Progenitor cell of endocrine pancreas (in vitro differentiated cells): ENCODE data around the gene KEAP1. TPM values are rescaled to one million over a fixed set of nuclear protein-coding genes. Genes with fewer than 3 reads are reported as not detected.

Experiments
- DNase-seq: peaks from one replicate; pipeline ENCODE4 v3.0.0; 2021; ENCODE audit warnings: low spot score; ENCODE audit not compliant: unreplicated experiment
- H3K27ac Mint-ChIP-seq: 2 replicates; pipeline ENCODE4 v1.8.0; 2021; ENCODE audit warnings: mild to moderate bottlenecking, moderate library complexity, mixed read lengths
- H3K27me3 Mint-ChIP-seq: 2 replicates; pipeline ENCODE4 v1.8.0; 2021; ENCODE audit warnings: mixed read lengths
- H3K36me3 Mint-ChIP-seq: 2 replicates; pipeline ENCODE4 v1.8.0; 2022; ENCODE audit warnings: mixed read lengths; ENCODE audit not compliant: insufficient read depth
- H3K4me1 Mint-ChIP-seq: 2 replicates; pipeline ENCODE4 v1.8.0; 2021; ENCODE audit warnings: low read depth, mixed read lengths
- H3K4me3 Mint-ChIP-seq: 2 replicates; pipeline ENCODE4 v1.8.0; 2021; ENCODE audit warnings: low read depth, mild to moderate bottlenecking, moderate library complexity, mixed read lengths
- H3K9me3 Mint-ChIP-seq: 2 replicates; pipeline ENCODE4 v1.8.0; 2021; ENCODE audit warnings: low read depth, mixed read lengths
- total RNA-seq: library from RNA; stranded (reverse); gene quantifications from 2 replicates; pipeline ENCODE4 v1.2.1, GENCODE V29; 2021
- TF ChIP-seq, protein P1 (sequence below): fragments of 200-600 bp; sonication (generic); IDR thresholded peaks from one replicate; pipeline ENCODE4 v1.5.0; 2021; ENCODE audit warnings: antibody characterized with exemption, mild to moderate bottlenecking; ENCODE audit not compliant: unreplicated experiment

KEAP1 gene
- total RNA-seq, 1 donor from 2014 or later: 76.6 TPM

DNA sequence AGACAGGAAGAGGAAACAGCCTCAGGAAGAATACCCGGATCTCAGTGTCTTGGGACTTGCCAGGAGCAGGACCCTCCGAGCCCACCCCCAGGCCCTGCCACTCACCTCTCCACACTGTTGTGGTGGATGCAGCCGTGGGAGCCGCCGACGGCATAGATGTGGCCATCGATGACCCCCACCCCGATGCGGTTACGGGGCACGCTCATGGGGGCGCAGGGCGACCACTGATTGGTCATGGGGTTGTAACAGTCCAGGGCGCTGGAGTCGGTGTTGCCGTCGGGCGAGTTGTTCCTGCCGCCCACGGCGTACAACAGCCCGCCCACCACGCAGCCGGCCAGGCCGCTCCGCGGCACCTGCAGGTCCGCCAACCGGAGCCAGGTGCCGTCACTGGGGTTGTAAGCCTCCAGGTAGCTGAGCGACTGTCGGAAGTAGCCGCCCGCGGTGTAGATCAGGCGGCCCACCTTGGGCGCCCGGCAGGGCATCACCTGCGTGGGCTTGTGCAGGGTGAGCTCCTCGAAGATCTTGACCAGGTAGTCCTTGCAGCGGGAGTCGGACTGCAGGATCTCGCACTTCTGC is 11.6 kb downstream of the KEAP1 start:
- Mint-ChIP-seq H3K36me3 (peaks cover 19% of the 10 kb centered on the region), H3K4me3 (no peak overlapping the region), H3K27ac (no peak overlapping the region), H3K4me1 (no peaks in the 10 kb centered on the region), H3K27me3 (no peaks in the 10 kb centered on the region), H3K9me3 (no peaks in the 10 kb centered on the region)
- no peak for DNase-seq
- TF ChIP-seq, protein P1, sequence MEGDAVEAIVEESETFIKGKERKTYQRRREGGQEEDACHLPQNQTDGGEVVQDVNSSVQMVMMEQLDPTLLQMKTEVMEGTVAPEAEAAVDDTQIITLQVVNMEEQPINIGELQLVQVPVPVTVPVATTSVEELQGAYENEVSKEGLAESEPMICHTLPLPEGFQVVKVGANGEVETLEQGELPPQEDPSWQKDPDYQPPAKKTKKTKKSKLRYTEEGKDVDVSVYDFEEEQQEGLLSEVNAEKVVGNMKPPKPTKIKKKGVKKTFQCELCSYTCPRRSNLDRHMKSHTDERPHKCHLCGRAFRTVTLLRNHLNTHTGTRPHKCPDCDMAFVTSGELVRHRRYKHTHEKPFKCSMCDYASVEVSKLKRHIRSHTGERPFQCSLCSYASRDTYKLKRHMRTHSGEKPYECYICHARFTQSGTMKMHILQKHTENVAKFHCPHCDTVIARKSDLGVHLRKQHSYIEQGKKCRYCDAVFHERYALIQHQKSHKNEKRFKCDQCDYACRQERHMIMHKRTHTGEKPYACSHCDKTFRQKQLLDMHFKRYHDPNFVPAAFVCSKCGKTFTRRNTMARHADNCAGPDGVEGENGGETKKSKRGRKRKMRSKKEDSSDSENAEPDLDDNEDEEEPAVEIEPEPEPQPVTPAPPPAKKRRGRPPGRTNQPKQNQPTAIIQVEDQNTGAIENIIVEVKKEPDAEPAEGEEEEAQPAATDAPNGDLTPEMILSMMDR: no peak

DNA sequence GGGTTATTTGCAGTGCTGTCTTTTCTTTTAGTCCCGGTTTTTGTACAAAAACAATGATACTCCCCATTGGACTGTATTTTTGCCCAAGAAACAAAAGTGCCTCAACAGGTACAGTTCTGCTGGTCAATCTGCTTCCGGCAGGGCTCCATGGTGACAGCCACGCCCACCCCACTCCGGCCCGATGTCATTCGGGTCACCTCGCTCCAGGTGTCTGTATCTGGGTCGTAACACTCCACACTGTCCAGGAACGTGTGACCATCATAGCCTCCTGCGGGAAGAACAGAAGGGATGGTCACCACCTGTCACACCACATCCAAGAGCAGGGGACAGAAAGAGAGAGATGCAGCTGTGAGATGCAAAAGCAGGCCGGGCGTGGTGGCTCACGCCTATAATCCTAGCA is 16.6 kb downstream of the KEAP1 start:
- Mint-ChIP-seq H3K27ac (no peak overlapping the region), H3K9me3 (no peaks in the 10 kb centered on the region), H3K4me1 (no peaks in the 10 kb centered on the region), H3K36me3 (peaks cover 15% of the 10 kb centered on the region), H3K27me3 (no peaks in the 10 kb centered on the region), H3K4me3 (no peak overlapping the region)
- TF ChIP-seq, protein P1: no peak
- no peak for DNase-seq

DNA sequence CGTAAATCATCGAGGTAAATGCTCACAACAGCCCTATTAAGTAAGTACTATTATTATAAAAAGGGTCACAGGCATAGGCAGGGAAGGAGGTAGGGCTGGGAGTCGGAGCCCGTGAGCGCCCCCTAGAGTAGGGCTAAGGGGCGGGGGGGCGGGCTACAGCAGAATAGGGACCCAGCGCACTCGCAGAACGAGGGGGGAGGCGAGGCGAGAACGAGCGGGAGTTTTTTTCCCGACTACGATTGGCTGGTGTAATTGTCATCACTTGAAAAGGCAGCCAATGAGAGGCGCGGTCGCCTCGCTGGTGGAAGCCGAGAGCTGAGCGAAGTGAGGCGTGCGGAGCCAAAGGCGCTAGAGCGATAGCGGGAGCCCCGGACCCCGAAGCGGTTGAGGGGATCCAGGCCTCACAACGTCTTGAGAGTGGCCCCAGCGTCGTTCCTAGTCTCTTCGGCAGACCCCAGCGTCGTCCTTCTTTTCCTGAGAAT is 24.2 kb downstream of the KEAP1 start:
- H3K4me1 Mint-ChIP-seq: no peaks in the 10 kb centered on the region
- H3K27me3 Mint-ChIP-seq: peaks cover 16% of the 10 kb centered on the region

DNA sequence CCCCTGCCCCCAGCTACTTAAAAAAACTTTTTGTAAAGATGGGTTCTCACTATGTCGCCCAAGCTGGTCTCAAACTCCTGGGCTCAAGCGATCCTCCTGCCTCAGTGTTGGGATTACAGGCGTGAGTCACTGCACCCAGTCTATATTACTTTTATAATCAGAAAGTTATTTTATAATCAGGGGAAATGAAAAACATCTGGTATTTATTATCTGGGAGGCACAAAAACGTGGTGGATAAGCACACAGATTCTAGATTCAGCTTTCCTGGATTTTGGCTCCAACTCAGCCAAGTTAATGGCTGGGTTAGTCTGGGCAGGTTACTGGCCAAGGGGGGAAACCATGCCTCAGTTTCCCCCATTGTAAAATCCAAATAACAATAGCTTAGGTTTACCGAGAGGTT is 24.7 kb downstream of the KEAP1 start:
- Mint-ChIP-seq H3K4me1 (no peaks in the 10 kb centered on the region), H3K9me3 (no peaks in the 10 kb centered on the region), H3K27ac (no peak overlapping the region), H3K36me3 (no peaks in the 10 kb centered on the region), H3K27me3 (peaks cover 16% of the 10 kb centered on the region), H3K4me3 (no peak overlapping the region)
- DNase-seq: no peak
- TF ChIP-seq, protein P1: no peak

More for the DNA sequence above, 24.2 kb downstream of the KEAP1 start:
- DNase-seq: peak; percentile 26
- Mint-ChIP-seq H3K9me3 (no peaks in the 10 kb centered on the region), H3K27ac (no peak overlapping the region), H3K36me3 (no peaks in the 10 kb centered on the region), H3K4me3 (no peak overlapping the region)
- TF ChIP-seq, protein P1: peak; percentile 58

DNA sequence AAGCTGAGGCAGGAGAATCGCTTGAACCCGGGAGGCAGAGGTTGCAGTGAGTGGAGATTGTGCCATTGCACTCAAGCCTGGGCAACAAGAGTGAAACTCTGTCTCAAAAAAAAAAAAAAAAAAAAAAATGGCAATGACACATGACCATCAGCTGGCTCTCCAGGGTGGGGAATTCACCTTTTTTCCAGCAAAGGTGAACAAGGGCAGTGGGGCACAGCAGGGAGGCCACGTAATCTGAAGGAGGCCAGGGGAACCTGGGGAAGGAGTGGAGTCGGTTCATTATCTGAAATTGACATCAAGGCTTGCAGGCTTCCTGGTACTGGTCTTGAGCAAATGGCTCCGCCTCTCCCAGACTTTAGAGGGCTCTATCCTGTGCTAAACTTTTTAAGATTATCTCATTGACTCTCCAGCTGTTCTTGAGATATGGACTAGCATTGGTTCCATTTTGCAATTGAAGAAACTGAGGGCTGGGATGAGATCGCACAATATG is 28.1 kb downstream of the KEAP1 start:
- Mint-ChIP-seq H3K9me3 (no peaks in the 10 kb centered on the region), H3K27ac (no peak overlapping the region), H3K4me3 (no peak overlapping the region), H3K4me1 (no peaks in the 10 kb centered on the region), H3K27me3 (peaks cover 16% of the 10 kb centered on the region), H3K36me3 (no peaks in the 10 kb centered on the region)
- DNase-seq: no peak
- TF ChIP-seq, protein P1: no peak
